Measurements from ENCODE around the gene PDGFRB. TPM values are rescaled to one million over a fixed set of nuclear protein-coding genes. Genes with fewer than 3 reads are reported as not detected.

The PDGFRB gene
- total RNA-seq, 2 experiments from 2014 or later = 0.14 to 1.0 TPM

DNA sequence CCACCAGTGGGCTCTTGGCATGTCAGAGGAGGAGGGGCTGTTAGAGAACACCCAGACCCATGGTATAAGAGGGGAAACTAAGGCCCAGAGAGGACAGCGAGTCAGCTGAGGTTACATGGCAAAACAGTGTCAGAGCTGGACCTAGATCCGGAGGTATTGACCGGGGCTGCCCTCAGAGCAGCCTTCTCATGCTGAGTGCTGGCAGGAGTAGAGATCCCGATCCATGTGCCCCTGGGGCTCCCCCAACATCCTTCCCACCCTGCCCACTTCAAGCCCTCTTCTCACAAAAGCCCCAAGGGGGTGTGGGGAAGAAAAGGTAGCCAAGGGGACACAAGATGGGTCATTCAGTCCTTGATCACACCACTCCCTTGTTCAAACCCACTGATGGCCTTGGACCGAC is 89.2 kb downstream of the PDGFRB start:
- intact Hi-C loops (cut with micrococcal nuclease) = loop anchor here (5.0 kb wide), 1 partner anchor 56 kb away; no protein-coding TSS in a partner anchor
- peak overlapping the region; percentile 44 for H3K27ac Mint-ChIP-seq

DNA sequence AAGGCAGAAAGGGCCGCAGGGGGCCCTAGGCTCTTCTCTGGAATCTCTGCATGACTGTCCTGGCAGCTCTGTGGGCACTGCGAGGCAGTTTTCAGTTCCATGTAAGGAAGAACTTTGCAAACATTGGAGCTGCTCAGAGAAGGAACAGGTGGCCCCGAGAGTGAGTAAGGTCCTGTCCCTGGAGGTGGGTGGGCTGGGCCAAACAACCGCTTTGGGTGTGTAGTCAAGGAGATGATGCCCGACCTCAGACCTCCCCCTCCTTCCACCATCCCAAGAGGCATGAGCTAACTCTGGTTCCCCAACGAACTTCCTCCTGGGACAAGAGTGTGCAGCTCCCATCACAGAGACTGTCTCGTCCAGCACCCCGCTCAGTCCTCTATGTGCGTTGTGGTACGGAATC is 89.8 kb downstream of the PDGFRB start:
- no peak overlapping the region for H3K4me3 Mint-ChIP-seq
- H3K27me3 Mint-ChIP-seq (ENCODE audit: low read depth) = no peaks in the 10 kb centered on the region
- intact Hi-C loops (cut with micrococcal nuclease) = loop anchor here (5.0 kb wide), 1 partner anchor 56 kb away; no protein-coding TSS in a partner anchor
- H3K36me3 Mint-ChIP-seq (ENCODE audit: low read depth) = no peaks in the 10 kb centered on the region
- CTCF ChIA-PET = interaction anchor here (0.8 kb wide), 1 partner anchor 24 kb away, joined by 3 read pairs; no protein-coding TSS in a partner anchor
- no peaks in the 10 kb centered on the region for H3K9me3 Mint-ChIP-seq
- no peak for DNase-seq
- peaks cover 12% of the 10 kb centered on the region for H3K4me1 Mint-ChIP-seq (ENCODE audit: low read depth)
- H3K27ac Mint-ChIP-seq = no peak overlapping the region

More for the DNA sequence above, 89.2 kb downstream of the PDGFRB start:
- CTCF ChIA-PET = interaction anchor here (0.8 kb wide), 1 partner anchor 24 kb away, joined by 3 read pairs; no protein-coding TSS in a partner anchor
- peaks cover 12% of the 10 kb centered on the region for H3K4me1 Mint-ChIP-seq (ENCODE audit: low read depth)
- no peak for DNase-seq
- H3K36me3 Mint-ChIP-seq (ENCODE audit: low read depth) = no peaks in the 10 kb centered on the region
- H3K4me3 Mint-ChIP-seq = no peak overlapping the region
- no peaks in the 10 kb centered on the region for H3K27me3 Mint-ChIP-seq (ENCODE audit: low read depth)
- no peaks in the 10 kb centered on the region for H3K9me3 Mint-ChIP-seq

- H3K27ac Mint-ChIP-seq = no peak overlapping the region
- intact Hi-C loops (cut with micrococcal nuclease) = loop anchor here (5.0 kb wide), 1 partner anchor 57 kb away; no protein-coding TSS in a partner anchor
- H3K9me3 Mint-ChIP-seq = no peaks in the 10 kb centered on the region
- no peaks in the 10 kb centered on the region for H3K36me3 Mint-ChIP-seq (ENCODE audit: low read depth)
- no peak overlapping the region for H3K4me3 Mint-ChIP-seq
- CTCF ChIA-PET = no interaction called here
- peaks cover 12% of the 10 kb centered on the region for H3K4me1 Mint-ChIP-seq (ENCODE audit: low read depth)
- no peaks in the 10 kb centered on the region for H3K27me3 Mint-ChIP-seq (ENCODE audit: low read depth)
- DNase-seq = no peak
Observed at GRCh38 chr5:150065346-150065745, 90.3 kb downstream of the PDGFRB start.

DNA sequence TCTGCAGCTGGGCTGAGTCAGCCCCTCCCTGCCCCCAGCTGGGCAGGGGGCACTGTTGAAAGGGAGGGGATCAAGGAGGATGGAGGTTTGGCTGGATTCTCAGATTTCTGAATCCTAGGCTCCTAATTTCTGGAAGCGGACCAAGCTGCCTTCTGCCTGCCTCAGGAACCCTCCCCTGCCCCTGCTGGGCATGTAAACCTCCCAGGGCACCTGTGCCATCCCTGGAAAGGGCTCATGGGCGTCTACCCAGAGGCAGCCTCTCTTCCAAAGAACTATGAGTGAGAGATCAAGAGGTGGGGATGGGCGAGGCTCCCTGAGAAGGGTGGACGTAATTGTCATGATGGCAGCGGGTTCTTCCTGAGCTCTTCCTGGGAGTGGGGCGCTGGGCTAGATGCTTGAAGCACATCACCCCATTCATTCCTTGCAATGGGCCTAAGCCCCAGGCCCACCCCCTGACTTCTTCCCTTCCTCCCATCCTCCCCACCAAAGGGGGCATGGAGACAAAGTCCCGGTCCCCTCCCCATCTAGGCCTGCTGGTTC is 90.9 kb downstream of the PDGFRB start:
- Mint-ChIP-seq H3K4me1 (ENCODE audit: low read depth) (peaks cover 12% of the 10 kb centered on the region), H3K4me3 (no peak overlapping the region), H3K27me3 (ENCODE audit: low read depth) (no peaks in the 10 kb centered on the region), H3K9me3 (no peaks in the 10 kb centered on the region), H3K36me3 (ENCODE audit: low read depth) (no peaks in the 10 kb centered on the region), H3K27ac (no peak overlapping the region)
- intact Hi-C loops (cut with micrococcal nuclease) = loop anchor here (5.0 kb wide), 1 partner anchor 58 kb away; no protein-coding TSS in a partner anchor
- CTCF ChIA-PET = interaction anchor here (0.5 to 1.0 kb wide), 2 partner anchors 11 to 813 kb away, joined by 3 to 4 read pairs; no protein-coding TSS in a partner anchor
- no peak for DNase-seq

Other genes with a start within 250 kb of the PDGFRB start
- not detected for gene PDE6A, start 211.1 kb downstream of the PDGFRB start, total RNA-seq
- gene SLC26A2, start 195.1 kb downstream of the PDGFRB start, total RNA-seq = 1 to 10 TPM; 3.5 to 3.7 TPM
- 1 to 10 TPM; 2.6 to 2.7 TPM for gene TIGD6, start 155.2 kb downstream of the PDGFRB start, total RNA-seq
- gene HMGXB3, start 155.1 kb downstream of the PDGFRB start, total RNA-seq = 10 to 100 TPM; 24.3 to 26.8 TPM
- gene CSF1R, start 69.3 kb downstream of the PDGFRB start, total RNA-seq = 1 to 10 TPM in 1 of 2 experiments, under 1 TPM in 1; 0.94 to 1.8 TPM
- gene CDX1, start 10.9 kb upstream of the PDGFRB start, total RNA-seq = not detected
- not detected for gene SLC6A7, start 34.2 kb upstream of the PDGFRB start, total RNA-seq
- not detected for gene CAMK2A, start 133.9 kb upstream of the PDGFRB start, total RNA-seq
- not detected for gene ARSI, start 147.1 kb upstream of the PDGFRB start, total RNA-seq
- 100 to 1,000 TPM; 114 to 115 TPM for gene TCOF1, start 201.9 kb upstream of the PDGFRB start, total RNA-seq